SK-N-SH (cell line): ENCODE measurements around the gene LRRC37B.

Source experiments
- ELF1 ChIP-seq: IDR thresholded peaks from 2 replicates; pipeline ENCODE4 v1.4.0; 2012
- EP300 ChIP-seq, 2 experiments: IDR thresholded peaks; 2 replicates each; pipeline versions ENCODE4 v1.4.0 to v1.6.1; 2012; ENCODE audit warnings: borderline replicate concordance in 1 of 2, low read depth in 1 of 2, low read length in 1 of 2
- EZH2phosphoT487 ChIP-seq: fragments of 200-600 bp; sonication (generic); IDR thresholded peaks from 2 replicates; pipeline ENCODE4 v1.6.1; 2017; ENCODE audit warnings: low read depth, mixed run types, mild to moderate bottlenecking, antibody characterized with exemption, moderate library complexity, borderline replicate concordance
- FOSL2 ChIP-seq: IDR thresholded peaks from 2 replicates; pipeline ENCODE4 v1.4.0; 2012; ENCODE audit warnings: low read depth, mild to moderate bottlenecking, moderate library complexity, borderline replicate concordance
- GABPA ChIP-seq: IDR thresholded peaks from 2 replicates; pipeline ENCODE4 v1.4.0; 2012; ENCODE audit warnings: low read depth, mild to moderate bottlenecking
- JUND ChIP-seq: IDR thresholded peaks from 2 replicates; pipeline ENCODE4 v1.4.0; 2012
- POLR2AphosphoS5 ChIP-seq: IDR thresholded peaks from 2 replicates; pipeline ENCODE4 v1.6.1; 2012; ENCODE audit warnings: low read depth, low read length
- RAD21 ChIP-seq: IDR thresholded peaks from 2 replicates; pipeline ENCODE4 v1.6.1; 2012; ENCODE audit warnings: mild to moderate bottlenecking, low read length
- RCOR1 ChIP-seq: fragments of 150-350 bp; IDR thresholded peaks from 2 replicates; pipeline ENCODE4 v1.6.1; 2017; ENCODE audit warnings: antibody characterized with exemption, low read length
- SIN3A ChIP-seq: IDR thresholded peaks from 2 replicates; pipeline ENCODE4 v1.6.1; 2012; ENCODE audit warnings: low read depth, mild to moderate bottlenecking, low read length, moderate library complexity, borderline replicate concordance
- TF ChIP-seq, protein P1 (sequence below): fragments of 200-600 bp; sonication (generic); IDR thresholded peaks from 2 replicates; pipeline ENCODE4 v1.6.1; 2017; ENCODE audit warnings: antibody characterized with exemption, mild to moderate bottlenecking, moderate library complexity
- TF ChIP-seq, protein P2 (sequence below): IDR thresholded peaks from 2 replicates; pipeline ENCODE4 v1.4.0; 2012; ENCODE audit warnings: low read depth

DNA sequence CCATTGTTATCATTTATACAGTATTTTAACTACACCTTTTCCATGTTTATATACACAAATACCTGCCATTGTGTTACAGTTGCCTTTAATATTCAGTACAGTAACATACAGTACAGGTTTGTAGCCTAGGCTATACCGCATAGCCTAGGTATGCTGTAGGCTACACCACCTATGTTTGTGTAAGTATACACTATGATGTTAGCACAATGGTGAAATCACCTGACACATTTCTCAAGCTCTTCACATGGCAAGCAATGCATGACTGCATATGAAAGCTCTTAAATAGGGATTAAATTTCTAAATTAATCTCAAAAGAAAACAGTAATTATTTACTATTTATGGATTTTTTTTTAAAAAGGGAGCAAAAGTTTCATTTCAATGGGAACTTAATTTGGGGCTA, 12.0 kb downstream of the LRRC37B start:
- no peak for TF ChIP-seq RCOR1
- TF ChIP-seq, protein P1, sequence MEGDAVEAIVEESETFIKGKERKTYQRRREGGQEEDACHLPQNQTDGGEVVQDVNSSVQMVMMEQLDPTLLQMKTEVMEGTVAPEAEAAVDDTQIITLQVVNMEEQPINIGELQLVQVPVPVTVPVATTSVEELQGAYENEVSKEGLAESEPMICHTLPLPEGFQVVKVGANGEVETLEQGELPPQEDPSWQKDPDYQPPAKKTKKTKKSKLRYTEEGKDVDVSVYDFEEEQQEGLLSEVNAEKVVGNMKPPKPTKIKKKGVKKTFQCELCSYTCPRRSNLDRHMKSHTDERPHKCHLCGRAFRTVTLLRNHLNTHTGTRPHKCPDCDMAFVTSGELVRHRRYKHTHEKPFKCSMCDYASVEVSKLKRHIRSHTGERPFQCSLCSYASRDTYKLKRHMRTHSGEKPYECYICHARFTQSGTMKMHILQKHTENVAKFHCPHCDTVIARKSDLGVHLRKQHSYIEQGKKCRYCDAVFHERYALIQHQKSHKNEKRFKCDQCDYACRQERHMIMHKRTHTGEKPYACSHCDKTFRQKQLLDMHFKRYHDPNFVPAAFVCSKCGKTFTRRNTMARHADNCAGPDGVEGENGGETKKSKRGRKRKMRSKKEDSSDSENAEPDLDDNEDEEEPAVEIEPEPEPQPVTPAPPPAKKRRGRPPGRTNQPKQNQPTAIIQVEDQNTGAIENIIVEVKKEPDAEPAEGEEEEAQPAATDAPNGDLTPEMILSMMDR = no peak
- TF ChIP-seq GABPA = no peak
- no peak for TF ChIP-seq SIN3A
- TF ChIP-seq EZH2phosphoT487 = no peak
- TF ChIP-seq EP300 (IDR thresholded peaks at IDR 0.05; ENCODE audit: borderline replicate concordance in 1 of 2, low read depth in 1 of 2, low read length in 1 of 2) = no peak
- no peak for TF ChIP-seq FOSL2
- TF ChIP-seq ELF1 = no peak
- TF ChIP-seq POLR2AphosphoS5 = no peak
- no peak for TF ChIP-seq RAD21
- TF ChIP-seq, protein P2, sequence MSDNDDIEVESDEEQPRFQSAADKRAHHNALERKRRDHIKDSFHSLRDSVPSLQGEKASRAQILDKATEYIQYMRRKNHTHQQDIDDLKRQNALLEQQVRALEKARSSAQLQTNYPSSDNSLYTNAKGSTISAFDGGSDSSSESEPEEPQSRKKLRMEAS = no peak
- no peak for TF ChIP-seq JUND
